ENCODE data around the gene MECP2. TPM values are rescaled to one million over a fixed set of nuclear protein-coding genes. Genes with fewer than 3 reads are reported as not detected.

The MECP2 gene
- polyA plus RNA-seq, 1 experiment = 11.9 TPM

DNA sequence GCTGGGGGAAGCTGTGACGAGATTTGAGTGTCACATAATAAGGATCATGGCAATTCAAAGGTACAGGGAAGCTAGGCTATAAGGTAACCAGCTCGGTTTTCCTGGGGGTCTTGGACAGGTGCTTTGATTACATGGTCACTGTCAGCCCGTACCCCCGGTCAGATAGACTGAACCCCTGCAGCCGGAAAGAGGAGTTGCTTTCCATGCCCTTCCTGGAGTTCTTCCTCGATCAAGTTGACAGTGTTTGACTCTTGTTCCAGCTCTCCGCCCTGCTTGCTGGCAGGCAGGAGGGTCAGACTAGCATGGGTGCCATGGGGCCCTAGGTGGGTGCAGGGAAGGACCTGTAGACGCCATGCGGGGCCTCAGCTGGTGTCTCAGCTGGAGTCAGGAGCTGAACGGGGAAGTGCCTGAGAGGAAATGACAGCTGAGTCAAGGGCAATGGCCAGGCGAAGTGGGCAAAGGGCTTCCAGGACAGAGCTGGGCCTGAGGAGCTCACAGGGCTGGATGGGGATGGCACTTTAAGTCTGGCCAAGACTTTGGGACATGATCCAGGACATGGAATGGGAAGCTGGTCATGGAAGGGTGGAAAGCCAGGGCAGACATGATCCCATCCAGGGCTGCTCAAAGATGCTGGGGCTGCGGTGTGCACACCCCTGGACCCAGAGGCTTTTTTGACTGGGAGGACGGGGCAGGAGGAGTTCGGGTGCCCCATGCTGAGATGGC lies 123.4 kb downstream of the MECP2 start:
- ChIA-PET CTCF (interaction anchor here (0.5 to 1.5 kb wide), 3 partner anchors 39 to 163 kb away, joined by 3 to 7 read pairs (median 3); no protein-coding TSS in a partner anchor), POLR2A (no interaction called here)

DNA sequence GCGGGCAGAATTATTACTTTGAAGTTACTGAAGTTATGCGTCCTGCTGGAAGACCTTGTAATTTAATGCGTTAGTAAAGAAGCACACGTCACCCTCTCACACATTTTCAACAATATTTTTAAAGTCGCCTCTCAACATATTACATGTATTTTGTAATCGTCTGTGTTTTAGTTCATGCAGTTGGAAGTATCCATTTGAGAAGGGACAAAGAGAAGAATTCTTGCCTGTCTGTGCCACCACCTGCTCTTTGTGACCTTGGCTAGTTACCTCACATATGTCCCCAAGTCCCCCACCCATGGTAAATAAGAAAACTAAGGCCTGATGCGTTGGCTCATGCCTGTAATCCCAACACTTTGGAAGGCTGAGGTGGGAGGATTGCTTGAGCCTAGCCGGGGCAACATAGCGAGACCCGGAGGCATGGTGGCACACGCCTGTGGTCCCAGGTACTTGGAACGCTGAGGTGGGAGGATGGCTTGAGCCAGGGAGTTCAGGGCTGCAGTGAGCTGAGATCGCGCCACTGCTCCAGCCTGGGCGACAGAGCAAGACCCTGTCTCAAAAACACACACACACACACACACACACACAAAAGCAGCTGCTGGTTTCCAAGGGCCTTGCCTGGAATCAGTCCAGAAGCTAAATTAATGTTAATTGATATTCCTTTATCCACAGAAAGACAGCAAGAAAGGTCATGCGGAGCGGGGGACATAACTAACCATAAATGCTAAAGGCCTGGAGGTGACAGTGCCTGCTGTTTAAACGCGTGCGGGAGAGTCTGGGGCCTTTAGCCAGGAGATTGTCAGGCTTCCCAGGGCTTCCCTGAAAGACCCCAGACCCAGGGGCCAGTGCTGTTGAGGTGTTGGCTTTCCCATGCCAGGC lies 124.2 kb downstream of the MECP2 start:
- no peak for TF ChIP-seq CTCF (IDR thresholded peaks at IDR 0.05; ENCODE audit: insufficient read depth, low read depth, low read length)
- H3K4me3 ChIP-seq (ENCODE audit: low read depth, low read length) = peak overlapping the region; percentile 75
- DNase-seq (ENCODE audit: low read depth) = no peak
- ChIA-PET POLR2A (no interaction called here), CTCF (interaction anchor here (1.5 kb wide), 1 partner anchor 40 kb away, joined by 7 read pairs; no protein-coding TSS in a partner anchor)
- no peaks in the 10 kb centered on the region for H3K27me3 ChIP-seq (ENCODE audit: control insufficient read depth, insufficient read depth, low read length)
- no peaks in the 10 kb centered on the region for H3K36me3 ChIP-seq (ENCODE audit: control insufficient read depth, insufficient read depth, low read length)

More for the DNA sequence above, 123.4 kb downstream of the MECP2 start:
- H3K4me3 ChIP-seq (ENCODE audit: low read depth, low read length) = no peak overlapping the region
- no peak for TF ChIP-seq CTCF (IDR thresholded peaks at IDR 0.05; ENCODE audit: insufficient read depth, low read depth, low read length)
- no peaks in the 10 kb centered on the region for H3K36me3 ChIP-seq (ENCODE audit: control insufficient read depth, insufficient read depth, low read length)
- H3K27me3 ChIP-seq (ENCODE audit: control insufficient read depth, insufficient read depth, low read length) = no peaks in the 10 kb centered on the region
- no peak for DNase-seq (ENCODE audit: low read depth)

DNA sequence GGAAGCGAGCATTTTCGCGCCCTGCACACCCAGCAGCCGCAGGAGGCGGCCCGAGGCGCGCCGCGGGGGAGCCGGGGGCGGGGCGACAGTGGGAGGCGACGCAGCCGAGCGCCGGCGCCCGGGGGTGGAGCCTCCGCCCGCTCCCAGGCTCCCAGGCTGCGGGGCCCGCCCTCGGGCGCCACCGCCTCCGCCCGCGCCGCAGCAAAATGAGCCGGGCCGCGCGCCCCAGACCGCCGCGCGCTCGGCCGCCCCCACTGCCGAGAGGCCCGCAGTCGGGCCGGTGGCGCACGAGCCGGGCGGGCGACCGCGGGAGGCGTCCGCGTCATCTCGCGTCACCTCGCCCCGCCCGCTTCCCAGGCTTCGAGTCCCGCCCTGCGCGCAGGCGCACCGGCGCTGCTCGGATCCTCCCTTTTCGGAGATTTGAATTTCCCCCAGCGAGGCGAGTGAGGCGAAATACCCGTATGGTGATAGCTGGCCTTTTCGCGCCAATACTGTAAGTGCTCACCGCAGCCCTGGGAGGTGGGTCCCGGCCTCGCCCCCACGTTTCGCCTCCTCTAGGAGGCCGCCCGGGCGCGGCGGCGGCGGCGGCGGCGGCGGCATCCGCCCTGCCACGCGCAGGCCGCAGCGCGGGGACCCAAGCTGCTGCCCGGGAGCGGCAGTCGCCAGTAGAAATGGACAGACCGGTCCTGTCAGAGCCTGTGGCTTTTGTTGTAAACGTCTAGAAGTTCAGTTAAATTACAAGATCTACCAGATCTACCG lies 125.0 kb downstream of the MECP2 start, which contains the start of gene TMEM187:
Gene TMEM187, plus strand, starts transcription at position 387 of the 759 bp plus-strand sequence. CDS start 9,309 bp downstream, outside the sequence.
- CTCF ChIA-PET = no interaction called here
- DNase-seq (ENCODE audit: low read depth) = no peak
- Histone ChIP-seq H3K4me3 (ENCODE audit: low read depth, low read length) (peak within 1 kb of the TSS; percentile 75), H3K27me3 (ENCODE audit: control insufficient read depth, insufficient read depth, low read length) (no peaks in the 10 kb centered on the region), H3K36me3 (ENCODE audit: control insufficient read depth, insufficient read depth, low read length) (no peaks in the 10 kb centered on the region)
- POLR2A ChIA-PET = no interaction called here
- no peak for TF ChIP-seq CTCF (IDR thresholded peaks at IDR 0.05; ENCODE audit: insufficient read depth, low read depth, low read length)

Small RNA genes within 50 kb of the gene (small RNA-seq; reads per million reads assigned to genes)
- not detected for gene MIR3202-1 (ENCODE audit: insufficient read length, low read depth, low replicate concordance)

Other genes starting within 250 kb of the MECP2 start
- gene L1CAM, start 211.5 kb downstream of the MECP2 start, polyA plus RNA-seq (2011; rRNA removed) = 23.5 and 62.0 TPM in 2 replicates
- gene AVPR2, start 193.0 kb downstream of the MECP2 start, polyA plus RNA-seq (2011; rRNA removed) = not detected in 2 replicates
- gene ARHGAP4, start 171.5 kb downstream of the MECP2 start, polyA plus RNA-seq (2011; rRNA removed) = 0.39 and 0.82 TPM in 2 replicates
- gene NAA10, start 162.7 kb downstream of the MECP2 start, polyA plus RNA-seq (2011; rRNA removed) = 61.4 and 76.0 TPM in 2 replicates
- gene RENBP, start 153.1 kb downstream of the MECP2 start, polyA plus RNA-seq (2011; rRNA removed) = 0.36 and 0.43 TPM in 2 replicates
- 2.5 and 3.3 TPM in 2 replicates for gene HCFC1, start 125.9 kb downstream of the MECP2 start, polyA plus RNA-seq (2011; rRNA removed)
- gene TMEM187, start 125.0 kb downstream of the MECP2 start, polyA plus RNA-seq (2011; rRNA removed) = 6.0 and 8.7 TPM in 2 replicates
- 33.4 and 42.6 TPM in 2 replicates for gene IRAK1, start 77.8 kb downstream of the MECP2 start, polyA plus RNA-seq (2011; rRNA removed)
- gene OPN1LW, start 46.5 kb upstream of the MECP2 start, polyA plus RNA-seq (2011; rRNA removed) = not detected in 2 replicates
- gene OPN1MW, start 84.9 kb upstream of the MECP2 start, polyA plus RNA-seq (2011; rRNA removed) = not detected in 2 replicates
- gene OPN1MW2, start 122.0 kb upstream of the MECP2 start, polyA plus RNA-seq (2011; rRNA removed) = not detected in 2 replicates
- not detected in 2 replicates for gene OPN1MW3, start 159.9 kb upstream of the MECP2 start, polyA plus RNA-seq (2011; rRNA removed)
- gene TEX28, start 197.4 kb upstream of the MECP2 start, polyA plus RNA-seq (2011; rRNA removed) = not detected in 2 replicates
- gene TKTL1, start 198.1 kb upstream of the MECP2 start, polyA plus RNA-seq (2011; rRNA removed) = not detected in 2 replicates

All from BJ (cell line).